ENCODE measurements around the gene ZNF383. TPM values are rescaled to one million over a fixed set of nuclear protein-coding genes. Genes with fewer than 3 reads are reported as not detected.
"Not testable (repeated sequence)": the region's sequence is repeated elsewhere in the genome, so short reads cannot be mapped to it uniquely, and the experiment has no call there.

ZNF383 gene
- total and polyA plus RNA-seq, 2 donors from 2014 or later, result 4.3 to 11.5 TPM

- intact Hi-C loops (cut with DNase I); H3K9me3 ChIP-seq (ENCODE audit: control insufficient read depth in 2 of 3, insufficient read depth in 1 of 3, low read length in 3 of 3); FAIRE-seq; H3K4me3 ChIP-seq (ENCODE audit: low read length in 3 of 3); H3K36me3 ChIP-seq (ENCODE audit: control insufficient read depth in 2 of 3, insufficient read depth in 3 of 3, low read length in 3 of 3); H3K4me1 ChIP-seq (ENCODE audit: control insufficient read depth in 2 of 3, insufficient read depth in 2 of 3, low read depth in 1 of 3, low read length in 3 of 3); H3K27me3 ChIP-seq (ENCODE audit: control insufficient read depth, insufficient read depth, low read length); H3K27ac ChIP-seq (ENCODE audit: low read depth in 2 of 2, low read length in 2 of 2); H3K9ac ChIP-seq (ENCODE audit: low read length in 3 of 3): not testable (repeated sequence)
- peak in 2 of 5 donors; percentile 16 to 92 for DNase-seq
Observed at GRCh38 chr19:37292998-37293939, 75.3 kb downstream of the ZNF383 start.

GRCh38 chr19:37294246-37294645 lies 76.2 kb downstream of the ZNF383 start:
- FAIRE-seq; H3K4me3 ChIP-seq (ENCODE audit: low read length in 3 of 3); H3K9me3 ChIP-seq (ENCODE audit: control insufficient read depth in 2 of 3, insufficient read depth in 1 of 3, low read length in 3 of 3); intact Hi-C loops (cut with DNase I); H3K4me1 ChIP-seq (ENCODE audit: control insufficient read depth in 2 of 3, insufficient read depth in 2 of 3, low read depth in 1 of 3, low read length in 3 of 3); H3K36me3 ChIP-seq (ENCODE audit: control insufficient read depth in 2 of 3, insufficient read depth in 3 of 3, low read length in 3 of 3); H3K27ac ChIP-seq (ENCODE audit: low read depth in 2 of 2, low read length in 2 of 2); H3K9ac ChIP-seq (ENCODE audit: low read length in 3 of 3); H3K27me3 ChIP-seq (ENCODE audit: control insufficient read depth, insufficient read depth, low read length): not testable (repeated sequence)
- peak in 1 of 5 donors; percentile 61 for DNase-seq

Other genes starting within 250 kb of the ZNF383 start
- 11.9 TPM for gene ZNF420, start 139.8 kb upstream of the ZNF383 start, total RNA-seq
- 5.9 TPM for gene ZNF420, start 139.8 kb upstream of the ZNF383 start, polyA plus RNA-seq (ENCODE audit: insufficient read depth, low read depth, low replicate concordance)
- 10.2 TPM for gene ZNF585A, start 45.5 kb upstream of the ZNF383 start, total RNA-seq
- 25.8 TPM for gene ZNF585A, start 45.5 kb upstream of the ZNF383 start, polyA plus RNA-seq (ENCODE audit: insufficient read depth, low read depth, low replicate concordance)
- 23.7 TPM for gene ZNF585B, start 7.7 kb upstream of the ZNF383 start, total RNA-seq
- 4.6 TPM for gene ZNF585B, start 7.7 kb upstream of the ZNF383 start, polyA plus RNA-seq (ENCODE audit: insufficient read depth, low read depth, low replicate concordance)
- gene ZNF527, start 152.9 kb downstream of the ZNF383 start, total RNA-seq, result 8.2 TPM
- 3.6 TPM for gene ZNF527, start 152.9 kb downstream of the ZNF383 start, polyA plus RNA-seq (ENCODE audit: insufficient read depth, low read depth, low replicate concordance)
- gene ZNF569, start 249.2 kb downstream of the ZNF383 start, total RNA-seq, result 6.9 TPM
- 2.7 TPM for gene ZNF569, start 249.2 kb downstream of the ZNF383 start, polyA plus RNA-seq (ENCODE audit: insufficient read depth, low read depth, low replicate concordance)